ENCODE measurements around the gene GPR68. TPM values are rescaled to one million over a fixed set of nuclear protein-coding genes. Genes with fewer than 3 reads are reported as not detected.

GPR68 gene
- total RNA-seq, 4 donors from 2014 or later: 0.21 to 4.1 (median 0.52) TPM

DNA sequence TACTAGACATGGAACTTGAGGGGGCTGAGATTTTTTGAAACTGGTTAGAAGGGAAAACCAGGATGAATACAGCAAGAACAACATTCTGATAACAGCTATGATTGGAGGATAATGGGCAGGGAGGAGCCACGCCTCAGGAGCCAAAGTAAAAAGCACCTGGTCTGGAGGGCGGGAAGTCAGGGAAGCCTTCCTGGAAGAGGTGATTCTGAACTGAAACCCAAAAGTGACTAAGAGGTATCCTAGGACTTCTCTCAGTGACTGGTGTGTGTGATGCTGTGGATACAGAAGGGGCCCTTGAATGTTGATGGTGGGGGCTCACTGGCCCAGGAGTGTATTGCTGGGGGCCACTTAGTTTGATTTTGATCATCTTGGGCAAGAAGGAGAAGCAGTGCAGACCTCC, 18.8 kb upstream of the GPR68 start:
- DNase-seq (ENCODE audit: low spot score in 2 of 2): no peak
- Histone ChIP-seq H3K36me3 (no peaks in the 10 kb centered on the region), H3K4me1 (peaks cover 0 to 10% (median 4%) of the 10 kb centered on the region in 4 donors), H3K27me3 (peaks cover 0 to 52% of the 10 kb centered on the region in 2 donors), H3K4me3 (no peak overlapping the region), H3K9me3 (no peaks in the 10 kb centered on the region), H3K27ac (no peak overlapping the region)
- no peak for TF ChIP-seq EP300 (IDR thresholded peaks at IDR 0.05)
- no peak for TF ChIP-seq POLR2A (IDR thresholded peaks at IDR 0.05)
- TF ChIP-seq, protein P1, sequence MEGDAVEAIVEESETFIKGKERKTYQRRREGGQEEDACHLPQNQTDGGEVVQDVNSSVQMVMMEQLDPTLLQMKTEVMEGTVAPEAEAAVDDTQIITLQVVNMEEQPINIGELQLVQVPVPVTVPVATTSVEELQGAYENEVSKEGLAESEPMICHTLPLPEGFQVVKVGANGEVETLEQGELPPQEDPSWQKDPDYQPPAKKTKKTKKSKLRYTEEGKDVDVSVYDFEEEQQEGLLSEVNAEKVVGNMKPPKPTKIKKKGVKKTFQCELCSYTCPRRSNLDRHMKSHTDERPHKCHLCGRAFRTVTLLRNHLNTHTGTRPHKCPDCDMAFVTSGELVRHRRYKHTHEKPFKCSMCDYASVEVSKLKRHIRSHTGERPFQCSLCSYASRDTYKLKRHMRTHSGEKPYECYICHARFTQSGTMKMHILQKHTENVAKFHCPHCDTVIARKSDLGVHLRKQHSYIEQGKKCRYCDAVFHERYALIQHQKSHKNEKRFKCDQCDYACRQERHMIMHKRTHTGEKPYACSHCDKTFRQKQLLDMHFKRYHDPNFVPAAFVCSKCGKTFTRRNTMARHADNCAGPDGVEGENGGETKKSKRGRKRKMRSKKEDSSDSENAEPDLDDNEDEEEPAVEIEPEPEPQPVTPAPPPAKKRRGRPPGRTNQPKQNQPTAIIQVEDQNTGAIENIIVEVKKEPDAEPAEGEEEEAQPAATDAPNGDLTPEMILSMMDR (IDR thresholded peaks at IDR 0.05): no peak
- WGBS, 2 donors: 90 to 96% methylated on average over 2 of the region's 2 CpGs

DNA sequence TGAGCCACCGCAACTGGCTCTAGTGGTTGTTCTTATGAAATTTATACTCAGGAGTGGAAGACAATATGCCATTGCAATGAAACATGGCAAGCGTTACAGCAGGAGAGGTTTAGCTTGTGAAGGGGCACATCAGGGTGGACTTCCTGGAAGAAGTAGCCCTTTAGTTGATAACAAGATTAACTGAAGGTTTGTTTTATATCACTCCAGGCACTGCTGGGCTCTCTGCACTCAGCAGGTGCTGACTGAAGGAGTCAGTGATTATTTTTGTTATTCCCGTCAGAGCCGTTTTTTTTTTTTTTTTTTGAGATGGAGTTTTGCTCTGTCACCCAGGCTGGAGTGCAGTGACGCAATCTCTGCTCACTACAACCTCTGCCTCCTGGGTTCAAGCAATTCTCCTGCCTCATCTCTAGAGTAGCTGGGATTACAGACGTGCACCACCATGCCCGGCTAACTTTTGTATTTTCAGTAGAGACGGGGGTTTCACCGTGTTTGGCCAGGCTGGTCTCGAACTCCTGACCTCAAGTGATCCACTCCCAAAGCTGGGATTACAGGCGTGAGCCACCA, 17.6 kb upstream of the GPR68 start:
- Histone ChIP-seq H3K36me3 (no peaks in the 10 kb centered on the region), H3K27me3 (peaks cover 0 to 50% of the 10 kb centered on the region in 2 donors), H3K4me3 (no peak overlapping the region), H3K9me3 (no peaks in the 10 kb centered on the region), H3K4me1 (peaks cover 0 to 10% (median 4%) of the 10 kb centered on the region in 4 donors), H3K27ac (no peak overlapping the region)
- no peak for DNase-seq (ENCODE audit: low spot score in 2 of 2)
- 89 to 90% methylated on average over 11 of the region's 11 CpGs for WGBS, 2 donors
- TF ChIP-seq EP300 (IDR thresholded peaks at IDR 0.05): no peak
- TF ChIP-seq, protein P1 (IDR thresholded peaks at IDR 0.05): no peak
- no peak for TF ChIP-seq POLR2A (IDR thresholded peaks at IDR 0.05)

DNA sequence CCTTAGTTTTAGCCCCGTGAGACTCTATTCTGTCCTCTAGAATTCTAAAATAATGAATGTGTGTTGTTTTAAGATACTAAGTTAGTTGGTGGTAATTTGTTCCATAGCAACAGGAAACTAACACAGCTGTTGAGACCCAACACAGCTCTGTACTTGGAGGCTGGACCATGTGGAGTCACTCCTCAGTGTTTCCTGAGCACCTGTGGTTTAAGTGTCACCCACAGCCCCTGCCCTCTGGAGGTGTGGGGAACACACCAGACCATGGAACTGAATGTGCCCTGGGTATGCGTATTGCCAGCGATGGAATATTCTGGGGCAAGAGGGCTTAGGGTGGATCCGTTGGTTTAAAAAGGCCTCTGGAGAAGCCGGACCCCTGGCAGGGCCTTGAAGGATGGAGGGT, 16.6 kb upstream of the GPR68 start:
- Histone ChIP-seq H3K9me3 (no peaks in the 10 kb centered on the region), H3K27ac (no peak overlapping the region), H3K36me3 (no peaks in the 10 kb centered on the region), H3K27me3 (peaks cover 0 to 50% of the 10 kb centered on the region in 2 donors), H3K4me1 (peaks cover 0 to 10% (median 4%) of the 10 kb centered on the region in 4 donors), H3K4me3 (no peak overlapping the region)
- TF ChIP-seq POLR2A (IDR thresholded peaks at IDR 0.05) (no peak), EP300 (IDR thresholded peaks at IDR 0.05) (no peak)
- TF ChIP-seq, protein P1 (IDR thresholded peaks at IDR 0.05): no peak
- 92 to 98% methylated on average over 5 of the region's 5 CpGs for WGBS, 2 donors
- DNase-seq (ENCODE audit: low spot score in 2 of 2): no peak

DNA sequence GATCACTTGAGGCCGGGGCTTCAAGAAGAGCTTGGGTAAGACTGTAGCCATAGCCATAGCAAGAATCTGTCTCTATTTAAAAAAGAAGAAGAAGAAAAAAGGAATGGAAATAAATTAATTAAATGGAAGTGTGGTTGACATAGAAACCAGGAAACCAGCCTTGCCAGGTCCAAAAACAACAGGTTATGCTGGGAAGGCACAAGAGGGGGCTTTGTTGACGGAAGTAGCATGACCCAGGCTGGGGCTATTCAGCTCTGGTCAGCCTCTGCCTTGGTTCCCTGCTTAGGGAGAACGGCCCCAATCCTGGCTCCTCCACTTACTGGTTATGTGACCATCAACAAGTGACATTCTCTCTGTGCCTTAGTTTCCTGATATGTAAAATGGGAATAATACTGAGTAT, 14.4 kb upstream of the GPR68 start:
- 66 to 92% methylated on average over 3 of the region's 3 CpGs for WGBS, 2 donors
- Histone ChIP-seq H3K27me3 (peaks cover 0 to 47% of the 10 kb centered on the region in 2 donors), H3K9me3 (no peaks in the 10 kb centered on the region), H3K4me1 (peaks cover 0 to 7% (median under 1%) of the 10 kb centered on the region in 4 donors), H3K4me3 (no peak overlapping the region), H3K36me3 (no peaks in the 10 kb centered on the region), H3K27ac (no peak overlapping the region)
- no peak for DNase-seq (ENCODE audit: low spot score in 2 of 2)
- TF ChIP-seq, protein P1 (IDR thresholded peaks at IDR 0.05): no peak
- TF ChIP-seq EP300 (IDR thresholded peaks at IDR 0.05) (no peak), POLR2A (IDR thresholded peaks at IDR 0.05) (no peak)

DNA sequence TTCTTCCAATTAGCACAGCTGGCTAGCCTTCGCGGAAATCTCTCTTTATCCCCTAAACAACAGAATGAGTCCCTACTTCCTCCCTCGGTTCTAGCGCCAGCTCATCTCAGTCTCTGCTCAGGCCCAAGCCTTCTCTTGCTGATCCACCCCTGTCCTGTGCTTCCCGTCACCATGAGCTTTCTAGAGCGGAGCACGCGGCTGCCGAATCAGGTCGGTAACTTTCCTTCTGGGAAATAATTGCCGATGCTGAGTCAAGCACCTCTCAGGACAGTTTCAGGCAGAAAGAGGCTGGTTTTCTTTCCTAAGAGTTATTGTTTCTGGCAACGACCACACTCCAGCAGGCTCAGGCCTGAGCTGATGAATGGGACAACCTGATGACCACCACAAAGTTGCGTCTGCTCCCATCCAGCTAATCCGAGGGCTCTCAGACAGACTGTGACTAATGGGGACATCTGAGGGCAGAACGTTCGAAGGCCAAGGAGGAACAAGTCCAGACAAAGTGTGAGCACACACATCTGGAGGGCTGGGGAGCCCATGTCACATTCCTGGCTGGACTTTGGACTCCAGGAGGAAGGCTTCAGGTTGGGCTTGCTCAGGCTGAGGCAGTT, 13.6 kb upstream of the GPR68 start:
- no peak for TF ChIP-seq POLR2A (IDR thresholded peaks at IDR 0.05)
- TF ChIP-seq EP300 (IDR thresholded peaks at IDR 0.05): no peak
- TF ChIP-seq, protein P1 (IDR thresholded peaks at IDR 0.05): no peak
- Histone ChIP-seq H3K27ac (no peak overlapping the region), H3K27me3 (peaks cover 0 to 44% of the 10 kb centered on the region in 2 donors), H3K4me3 (no peak overlapping the region), H3K36me3 (no peaks in the 10 kb centered on the region), H3K9me3 (no peaks in the 10 kb centered on the region), H3K4me1 (peaks cover 0 to 7% (median 4%) of the 10 kb centered on the region in 4 donors)
- 60 to 71% methylated on average over 16 of the region's 16 CpGs for WGBS, 2 donors
- DNase-seq (ENCODE audit: low spot score in 2 of 2): no peak
